Measurements from ENCODE around the gene UBN1.

The UBN1 gene

DNA sequence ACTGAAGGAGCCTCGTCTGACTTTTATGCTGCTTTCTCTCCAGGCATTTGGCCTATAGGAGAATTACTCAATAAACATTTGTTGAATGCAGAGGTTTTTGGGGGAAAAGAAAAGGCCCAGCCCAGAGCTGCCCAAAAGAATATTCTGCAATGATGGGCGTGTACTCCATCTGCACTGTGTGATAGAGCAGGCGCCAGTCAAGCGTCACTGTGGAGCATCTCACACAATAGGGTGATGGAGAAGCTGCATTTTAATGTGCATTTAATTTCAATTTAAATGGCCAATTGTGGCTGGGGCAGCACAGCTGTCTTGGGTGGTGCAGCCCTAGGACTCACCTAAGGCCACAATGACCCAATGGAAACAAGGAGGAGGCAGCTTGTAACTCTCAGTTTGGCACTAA is 20.8 kb upstream of the UBN1 start:
- no peak for DNase-seq

DNA sequence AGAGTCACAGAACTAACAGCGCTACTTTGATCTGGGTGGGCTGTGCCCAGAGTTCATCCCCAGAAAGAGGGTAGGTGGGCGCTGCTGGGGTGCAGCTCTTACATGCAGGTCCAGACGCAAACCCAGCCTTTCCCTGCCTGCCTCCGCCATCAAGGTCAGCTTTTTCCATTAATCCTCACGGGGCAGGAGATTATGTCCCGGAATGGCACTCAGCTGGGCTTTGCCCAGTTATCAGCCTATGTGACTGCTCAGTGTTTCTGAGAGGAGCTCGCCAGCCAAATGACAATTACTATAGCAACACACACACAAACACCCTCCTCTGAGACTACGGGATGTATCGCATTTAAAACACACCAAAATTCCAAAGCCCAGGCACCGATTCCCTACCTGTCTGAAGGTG is 20.3 kb upstream of the UBN1 start:
- no peak for DNase-seq

DNA sequence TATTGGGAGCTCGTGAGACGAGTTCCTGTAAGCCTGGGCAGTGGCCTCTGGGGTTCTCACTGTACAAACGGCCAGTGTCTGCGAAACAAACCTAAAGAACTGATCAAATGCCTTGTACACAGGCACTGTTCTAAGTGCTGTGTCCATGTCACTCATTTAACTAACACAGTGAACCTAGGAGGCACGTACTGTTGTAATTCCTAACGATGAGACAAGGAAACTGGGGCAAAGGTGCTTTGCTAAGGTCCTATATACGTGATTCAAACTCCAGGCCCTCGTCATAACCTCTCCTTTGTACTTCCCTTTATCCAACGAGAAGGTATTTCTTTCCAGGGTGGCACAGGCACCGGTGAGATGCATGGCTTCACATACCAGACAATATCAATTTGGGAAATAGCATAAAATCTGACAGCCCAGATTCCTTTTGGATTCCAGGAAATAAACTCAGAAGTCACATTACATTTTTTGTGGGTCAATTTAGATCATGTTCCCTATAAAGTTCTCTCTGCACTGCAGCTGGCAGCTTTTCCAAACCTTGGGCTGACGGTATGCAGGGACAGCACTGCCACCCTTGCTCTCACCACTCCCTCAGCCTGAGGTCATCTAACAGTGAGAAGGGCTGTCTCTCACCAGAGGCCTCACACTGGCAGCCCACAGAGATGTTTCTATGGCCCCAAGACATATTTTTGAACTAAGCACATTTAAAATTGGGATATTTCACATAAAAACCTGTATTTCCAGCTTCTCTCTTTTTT is 18.5 kb upstream of the UBN1 start:
- no peak for DNase-seq

DNA sequence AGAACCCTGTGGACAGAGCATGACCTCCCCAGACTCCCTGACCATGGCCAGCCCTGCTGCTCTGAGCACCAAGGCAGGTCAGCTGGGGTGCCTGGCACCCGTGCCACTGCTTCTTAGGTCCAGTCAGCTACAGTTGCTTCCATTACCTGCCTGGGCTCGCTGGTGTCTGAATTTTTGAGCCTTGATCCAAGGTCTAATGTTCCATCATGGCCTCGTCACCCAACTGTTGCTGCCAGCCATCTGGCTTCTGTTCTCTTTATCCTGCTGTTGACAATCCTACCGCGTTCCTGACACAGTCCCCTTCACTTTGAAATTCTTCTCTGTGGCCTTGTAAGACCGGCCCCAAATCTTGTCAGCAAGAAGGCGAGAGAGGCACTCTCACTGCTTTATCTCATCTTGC is 16.9 kb upstream of the UBN1 start:
- no peak for DNase-seq

DNA sequence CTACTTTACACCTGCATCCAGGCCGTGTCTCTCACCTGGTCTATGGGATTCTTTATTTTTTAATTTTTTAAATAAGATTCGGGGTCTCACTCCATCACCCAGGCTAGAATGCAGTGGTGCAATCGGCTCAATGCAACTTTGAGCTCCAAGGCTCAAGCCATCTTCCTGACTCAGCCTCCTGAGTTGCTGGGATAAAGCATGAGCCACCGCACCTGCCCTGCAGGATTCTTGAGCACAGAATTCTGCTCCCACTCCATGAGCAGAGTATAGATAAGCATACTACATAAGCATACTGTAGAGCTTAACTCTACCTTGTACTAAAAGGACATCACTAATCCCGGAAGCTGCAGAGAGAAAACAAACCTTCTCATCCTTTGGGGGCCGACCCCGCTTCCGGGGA is 15.7 kb upstream of the UBN1 start:
- no peak for DNase-seq

DNA sequence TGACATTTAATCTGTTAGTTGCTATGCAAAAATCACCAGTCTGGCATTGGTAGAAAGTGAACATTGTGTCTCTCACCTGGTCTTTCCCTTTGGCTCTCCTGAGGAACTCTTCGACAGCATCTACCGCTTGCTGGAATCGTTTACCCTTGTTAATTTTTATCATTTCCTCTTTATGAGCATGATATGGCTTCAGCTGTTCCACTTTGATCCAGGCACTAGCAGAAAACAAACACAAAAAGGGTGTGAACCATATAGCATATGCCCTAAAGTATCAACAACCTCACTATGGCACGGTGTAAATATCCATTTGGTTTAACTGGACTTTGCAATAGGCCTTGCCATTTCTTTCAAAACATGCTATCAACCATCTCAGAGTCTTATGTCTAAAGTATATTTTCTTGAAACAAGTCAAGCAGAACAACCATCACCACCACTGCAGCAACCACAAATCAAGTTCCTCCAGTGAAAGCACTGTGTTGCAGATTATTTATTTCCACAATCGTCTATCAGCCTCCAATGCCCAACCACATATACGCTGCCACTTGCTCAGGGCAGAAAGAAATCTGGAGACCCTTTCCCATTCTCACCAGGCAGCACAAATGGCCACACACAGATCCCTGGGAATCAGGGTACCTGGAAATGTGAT is 14.5 kb upstream of the UBN1 start:
- no peak for DNase-seq

DNA sequence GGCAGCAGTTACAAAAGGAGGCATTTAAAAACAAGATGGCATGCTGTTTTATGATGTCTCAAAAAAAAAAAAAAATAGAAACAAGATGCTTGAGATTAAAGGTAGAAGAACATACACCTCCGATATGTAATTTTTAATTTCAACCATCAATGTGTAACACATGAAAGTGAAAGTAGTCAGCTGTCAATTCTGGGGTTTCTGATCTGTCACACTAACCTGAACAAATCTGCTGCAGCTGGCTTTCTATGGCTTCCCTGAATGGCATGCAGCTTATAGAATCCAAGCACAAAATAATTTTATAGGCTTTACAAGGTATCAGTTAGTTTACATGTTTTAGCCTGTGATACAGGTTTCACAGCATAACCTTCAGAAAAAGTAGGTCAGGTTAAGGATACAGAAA is 13.7 kb upstream of the UBN1 start:
- no peak for DNase-seq

DNA sequence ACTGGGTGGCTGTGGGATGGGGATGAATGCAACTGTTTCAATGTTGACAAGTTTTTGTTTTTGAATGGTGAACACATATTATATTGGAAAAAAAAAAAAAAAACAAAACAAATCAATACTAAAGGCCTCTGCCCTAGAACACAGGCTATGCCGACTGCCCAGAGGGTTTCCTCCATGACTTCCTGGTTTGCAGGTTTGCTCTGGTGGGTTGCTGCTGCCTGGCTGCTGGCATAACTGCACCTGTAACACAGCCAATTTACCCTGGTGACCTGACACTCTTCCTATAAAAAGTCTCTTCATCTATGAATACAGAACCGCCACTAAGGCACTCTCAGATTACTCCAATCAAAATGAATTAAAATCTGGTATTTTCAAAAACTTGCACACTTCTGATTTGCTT is 10.6 kb upstream of the UBN1 start:
- DNase-seq, result no peak

DNA sequence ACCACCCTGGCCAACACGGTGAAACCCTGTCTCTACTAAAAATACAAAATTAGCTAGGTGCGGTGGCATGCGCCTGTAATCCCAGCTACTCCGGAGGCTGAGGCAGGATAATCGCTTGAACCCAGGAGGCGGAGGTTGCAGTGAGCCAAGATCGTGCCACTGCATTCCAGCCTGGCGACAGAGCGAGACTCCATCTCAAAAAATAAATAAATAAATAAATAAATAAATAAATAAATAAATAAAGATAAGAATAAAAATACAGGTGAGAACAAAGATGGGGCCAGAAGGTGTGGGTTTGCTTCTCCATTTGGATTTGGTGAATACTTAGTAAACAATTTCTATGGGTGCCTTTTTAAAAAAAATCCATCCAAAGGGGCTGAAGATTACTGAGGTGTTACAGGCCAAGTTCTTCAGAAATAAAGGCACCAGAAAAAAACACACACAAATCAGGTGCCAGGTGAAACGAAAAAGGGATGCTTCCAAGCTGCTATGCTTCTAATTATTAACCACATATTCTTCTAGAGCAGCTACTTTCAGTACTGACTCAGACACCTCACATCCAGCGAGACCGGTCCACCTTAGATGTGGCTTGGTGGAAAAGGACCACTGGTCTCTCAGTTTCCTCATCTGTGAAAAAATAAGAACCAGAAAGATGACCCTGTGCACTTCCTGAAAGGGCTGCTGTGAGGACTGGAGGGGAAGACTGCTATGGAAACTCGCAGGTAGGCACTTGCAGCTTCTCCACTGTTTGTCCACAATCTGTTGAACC is 9.4 kb upstream of the UBN1 start:
- DNase-seq, result peak; percentile 3

DNA sequence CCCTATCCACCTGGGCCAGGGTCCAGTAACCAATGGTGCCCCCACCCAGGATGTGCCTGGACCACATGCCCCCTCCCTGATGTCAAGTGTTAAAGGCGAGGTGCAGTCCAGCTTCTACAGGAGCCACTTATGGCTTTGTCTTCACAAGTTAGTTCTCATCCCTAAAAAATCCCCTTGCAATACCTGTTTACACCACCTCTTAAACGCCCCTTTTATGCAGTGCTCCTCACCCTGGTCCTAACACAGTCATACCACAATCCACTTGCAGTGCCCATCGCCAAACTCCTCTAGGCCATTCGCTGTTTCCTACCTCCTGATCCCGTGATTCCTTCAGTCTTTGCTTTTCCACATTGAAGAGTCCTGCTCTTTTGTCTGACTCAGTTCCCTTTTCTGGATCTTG is 7.3 kb upstream of the UBN1 start:
- peak; percentile 4 for DNase-seq

DNA sequence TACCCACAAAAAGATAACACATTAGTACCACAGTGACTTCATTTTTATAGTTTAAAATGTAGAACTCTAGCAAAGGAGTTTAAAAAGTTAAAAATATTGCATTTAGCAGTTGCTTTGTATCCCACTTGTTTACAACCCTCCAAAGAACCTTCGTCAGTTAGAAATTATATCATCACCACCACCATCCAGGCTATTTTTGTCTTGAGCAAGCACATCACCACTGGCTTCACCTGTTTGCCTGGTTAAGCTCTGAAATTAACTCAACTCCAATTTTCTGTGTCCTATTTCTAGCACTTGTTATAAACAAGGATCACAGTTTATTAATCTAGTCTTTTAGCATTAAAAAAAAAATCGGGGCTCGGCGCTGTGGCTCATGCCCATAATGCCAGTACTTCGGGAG is 6.3 kb upstream of the UBN1 start:
- no peak for DNase-seq

DNA sequence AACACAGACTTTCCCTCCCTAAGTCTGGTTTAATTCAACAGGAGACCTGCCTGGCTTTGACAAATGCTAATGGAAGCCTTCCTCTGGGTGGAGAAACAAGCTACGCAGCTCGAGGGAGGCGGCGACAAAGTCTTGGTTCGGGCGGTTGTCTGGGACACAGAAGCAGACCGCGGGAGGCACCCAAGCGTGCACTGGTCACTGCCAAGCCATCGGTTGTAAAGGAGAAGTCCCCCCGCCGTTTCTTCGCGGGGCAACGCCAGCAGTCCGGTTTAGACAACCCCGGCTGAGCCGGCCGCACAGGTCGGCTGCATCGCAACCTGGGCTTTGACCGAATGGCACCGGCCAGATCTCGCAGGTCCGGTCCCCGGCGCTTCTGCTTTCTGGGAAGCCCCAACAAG is 779 bp upstream of the UBN1 start:
- no peak for DNase-seq

DNA sequence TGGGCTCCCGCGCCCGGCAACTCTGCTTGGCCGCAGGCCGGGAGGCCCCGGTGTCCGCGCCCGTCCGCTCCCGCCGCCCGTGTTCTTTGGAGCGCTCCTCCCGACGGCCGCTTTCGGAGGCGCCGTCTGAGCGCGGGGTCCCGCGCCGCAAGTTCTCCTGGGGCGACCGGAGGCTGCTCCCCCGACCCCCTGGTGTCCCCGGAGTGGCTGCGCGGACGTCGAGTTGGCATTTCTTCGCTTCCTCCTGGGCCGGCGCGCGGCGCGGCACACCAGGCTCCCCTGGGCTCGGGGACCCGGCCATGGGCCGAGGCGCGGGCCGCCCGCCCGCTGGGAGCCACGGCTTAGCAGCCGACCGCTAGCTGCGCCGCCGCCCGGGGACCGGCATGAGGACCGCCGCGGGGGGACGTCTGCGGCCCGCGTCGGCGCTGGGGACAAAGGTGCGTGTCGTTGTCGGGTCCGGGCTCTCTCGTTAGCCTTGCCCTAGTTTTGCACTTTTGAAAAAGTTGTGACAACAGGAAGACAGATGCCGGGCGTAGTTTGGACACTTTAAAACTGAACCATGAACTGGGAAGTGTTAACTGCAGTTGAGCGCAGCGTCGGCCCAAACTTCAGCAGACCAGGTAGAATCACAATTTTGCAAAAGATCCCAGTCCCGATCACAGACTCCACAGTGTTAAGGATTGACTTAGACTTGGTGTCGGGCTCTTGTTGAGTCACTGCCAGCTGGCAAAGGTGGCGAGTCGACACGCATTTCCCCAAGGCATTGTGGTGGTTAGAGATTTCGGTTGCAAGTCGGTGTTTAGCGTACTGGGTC is 700 bp downstream of the UBN1 start:
- no peak for DNase-seq

DNA sequence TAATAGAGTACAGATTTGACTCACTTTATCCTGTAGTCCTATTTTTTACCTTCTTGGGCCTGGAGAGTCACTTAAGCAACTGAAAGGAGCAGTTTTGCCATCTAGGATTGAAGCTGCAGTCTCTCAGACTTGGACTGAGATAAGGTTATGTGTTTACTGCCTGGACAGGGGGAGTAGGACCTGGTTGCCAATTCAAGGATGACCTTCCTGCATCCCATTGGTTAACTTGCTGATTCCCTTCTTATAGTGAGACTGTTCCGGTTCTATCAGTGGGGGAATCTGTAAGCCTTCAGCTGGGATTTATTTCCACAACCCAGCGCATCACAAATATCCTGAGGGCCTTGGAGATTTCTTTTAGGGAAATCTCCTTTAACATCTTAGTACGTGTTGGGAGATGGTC is 2.9 kb downstream of the UBN1 start:
- DNase-seq, result no peak

DNA sequence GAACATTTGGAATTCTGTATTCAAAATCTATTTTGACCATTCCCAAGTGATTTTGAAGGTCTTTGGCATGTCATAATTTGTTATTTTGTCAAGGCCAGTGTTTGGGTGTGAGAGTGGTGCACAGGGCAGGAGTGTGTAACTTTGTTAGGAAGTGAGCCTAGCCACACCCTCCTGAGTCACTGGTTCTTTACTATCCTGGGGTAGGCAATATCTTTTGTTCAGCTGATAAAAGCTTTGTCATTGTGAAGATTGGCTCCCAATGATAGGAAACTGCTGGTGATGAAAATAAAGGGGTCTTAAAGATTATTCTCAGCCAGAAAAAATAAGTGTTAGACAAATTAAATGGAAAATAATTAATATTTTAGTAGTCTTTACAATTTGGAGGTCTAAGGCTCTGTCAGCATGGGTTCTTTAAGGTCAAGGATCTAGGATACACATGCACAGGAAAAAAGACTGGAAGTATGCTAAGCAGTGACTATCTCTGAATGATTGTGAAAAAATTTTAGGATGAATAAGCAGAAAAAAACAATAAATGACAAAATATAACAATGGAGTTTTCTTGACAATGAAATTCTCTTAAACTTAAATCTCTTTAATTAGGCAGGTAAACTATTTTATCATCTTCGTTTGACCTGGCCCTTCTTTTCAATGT is 5.1 kb downstream of the UBN1 start:
- DNase-seq, result no peak

DNA sequence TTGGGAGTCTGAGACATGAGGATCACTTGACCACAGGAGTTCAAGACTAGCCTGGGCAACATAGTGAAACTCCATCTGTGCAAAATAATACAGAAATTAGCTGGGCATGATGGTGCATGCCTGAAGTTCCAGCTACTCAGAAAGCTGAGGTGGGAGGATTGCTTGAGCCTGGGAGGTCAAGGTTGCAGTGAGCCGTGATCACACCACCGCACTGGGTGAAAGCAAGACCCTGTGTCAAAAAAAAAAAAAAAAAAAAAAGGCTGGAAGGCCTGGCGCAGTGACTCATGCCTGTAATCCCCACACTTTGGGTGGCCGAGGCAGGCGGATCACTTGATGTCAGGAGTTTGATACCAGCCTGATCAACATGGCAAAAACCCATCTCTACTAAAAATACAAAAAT is 8.1 kb downstream of the UBN1 start:
- DNase-seq, result no peak

DNA sequence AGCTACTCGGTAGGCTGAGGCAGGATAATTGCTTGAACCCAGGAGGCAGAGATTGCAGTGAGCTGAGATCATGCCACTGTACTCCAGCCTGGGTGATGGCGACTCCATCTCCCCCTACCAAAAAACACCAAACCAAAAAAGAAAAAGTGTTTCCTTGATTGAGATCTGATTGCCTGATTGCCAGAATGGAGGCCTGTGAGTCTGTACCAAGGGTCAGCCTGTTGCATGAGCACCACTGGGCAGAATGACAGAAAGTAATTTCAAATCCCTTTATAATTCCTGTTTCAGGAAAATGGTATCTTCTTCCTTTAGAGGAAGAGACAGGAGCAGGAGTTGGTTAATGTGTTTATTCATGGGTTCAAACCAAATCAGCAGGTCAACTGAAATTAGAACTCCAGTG is 8.5 kb downstream of the UBN1 start:
- DNase-seq, result no peak

DNA sequence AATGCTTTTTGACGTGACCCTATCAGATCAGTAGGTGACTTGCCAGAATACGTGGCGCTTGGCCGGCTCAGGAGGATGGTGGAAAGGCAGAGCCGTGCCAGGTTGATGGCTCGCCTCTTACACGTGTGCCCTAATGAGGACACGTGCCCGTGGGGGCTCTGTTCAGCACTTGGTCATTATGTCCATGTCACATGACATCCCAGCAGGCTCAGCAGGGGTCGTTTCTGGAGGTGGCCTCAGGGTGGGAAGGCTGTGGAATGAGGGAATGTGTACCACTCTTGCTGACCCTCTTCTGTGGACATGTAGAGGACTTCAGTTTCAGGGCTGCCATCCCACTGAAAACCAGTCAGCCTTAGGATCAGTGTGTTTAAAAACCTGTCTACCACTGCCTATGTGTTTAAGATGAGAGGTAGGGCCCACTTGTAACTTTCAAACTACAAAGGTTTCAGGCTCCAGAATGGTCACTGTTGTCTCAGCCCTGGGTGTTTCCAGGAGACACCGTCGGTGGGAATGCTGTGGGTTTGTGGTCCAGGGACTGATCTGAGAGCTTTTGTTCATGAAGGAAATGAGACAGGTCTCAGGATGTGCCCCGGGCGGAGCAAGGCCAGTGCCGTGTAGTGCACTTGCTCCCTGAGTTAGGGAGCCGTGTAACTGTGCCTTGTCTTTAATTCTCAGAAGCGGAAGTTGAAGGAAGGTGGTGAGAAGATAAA is 12.1 kb downstream of the UBN1 start:
- DNase-seq, result no peak

DNA sequence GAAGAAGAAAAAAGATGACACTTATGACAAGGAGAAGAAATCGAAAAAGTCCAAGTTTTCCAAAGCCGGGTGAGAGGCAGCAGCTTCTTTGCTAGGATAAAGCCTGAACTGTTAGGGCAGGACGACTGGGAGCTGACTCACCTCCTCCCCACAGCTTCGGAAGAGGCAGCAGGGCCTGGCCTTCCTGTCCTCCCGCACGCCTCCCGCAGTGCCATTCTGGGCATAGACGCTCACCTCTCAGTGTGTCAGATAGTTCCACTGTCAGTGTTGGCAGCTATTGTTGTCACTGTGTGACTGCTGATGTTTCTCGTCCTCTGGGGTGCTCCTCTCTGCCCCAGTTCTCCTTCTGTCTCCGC is 12.6 kb downstream of the UBN1 start:
- no peak for DNase-seq

DNA sequence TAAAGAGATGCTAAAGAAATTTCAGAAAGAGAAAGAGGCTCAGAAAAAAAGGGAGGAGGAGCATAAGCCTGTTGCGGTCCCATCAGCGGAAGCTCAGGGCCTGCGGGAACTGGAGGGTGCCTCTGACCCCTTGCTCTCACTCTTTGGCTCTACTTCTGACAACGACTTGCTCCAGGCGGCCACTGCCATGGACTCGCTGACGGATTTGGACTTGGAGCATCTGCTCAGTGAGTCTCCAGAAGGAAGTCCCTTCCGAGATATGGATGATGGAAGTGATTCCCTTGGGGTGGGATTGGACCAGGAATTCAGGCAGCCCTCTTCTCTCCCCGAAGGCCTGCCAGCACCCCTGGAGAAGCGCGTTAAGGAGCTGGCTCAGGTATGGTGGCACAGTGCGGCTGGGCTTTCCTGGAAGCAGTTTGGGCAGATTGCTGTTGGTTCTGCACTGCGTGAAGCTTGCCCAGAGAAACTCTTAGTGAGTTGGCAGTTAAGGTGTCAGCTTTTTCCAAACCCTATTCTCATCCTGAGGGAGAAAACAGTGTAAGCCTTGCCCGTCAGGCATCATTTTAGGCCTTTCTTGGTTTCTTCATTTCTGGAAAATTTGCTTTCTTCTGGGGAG is 13.6 kb downstream of the UBN1 start:
- DNase-seq, result no peak

DNA sequence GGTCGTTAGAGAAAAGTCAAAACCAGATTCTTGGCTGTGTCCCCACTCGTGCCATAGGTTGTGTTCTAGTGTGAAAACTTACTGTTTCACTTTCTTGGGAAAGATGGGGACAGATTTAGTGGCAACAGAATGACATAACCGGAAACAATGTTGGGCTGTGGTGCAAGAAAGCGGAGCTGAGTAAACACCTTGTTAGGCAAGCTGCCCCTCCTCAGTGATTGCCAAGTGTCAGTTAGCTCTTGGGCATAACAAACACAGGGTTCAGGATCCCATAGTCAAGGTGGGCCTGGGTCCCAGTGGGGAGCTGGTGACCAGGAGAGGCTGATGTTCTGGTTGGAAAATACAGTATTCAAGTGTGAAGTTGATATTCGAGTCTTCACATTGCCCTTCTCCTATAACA is 15.4 kb downstream of the UBN1 start:
- DNase-seq, result no peak

DNA sequence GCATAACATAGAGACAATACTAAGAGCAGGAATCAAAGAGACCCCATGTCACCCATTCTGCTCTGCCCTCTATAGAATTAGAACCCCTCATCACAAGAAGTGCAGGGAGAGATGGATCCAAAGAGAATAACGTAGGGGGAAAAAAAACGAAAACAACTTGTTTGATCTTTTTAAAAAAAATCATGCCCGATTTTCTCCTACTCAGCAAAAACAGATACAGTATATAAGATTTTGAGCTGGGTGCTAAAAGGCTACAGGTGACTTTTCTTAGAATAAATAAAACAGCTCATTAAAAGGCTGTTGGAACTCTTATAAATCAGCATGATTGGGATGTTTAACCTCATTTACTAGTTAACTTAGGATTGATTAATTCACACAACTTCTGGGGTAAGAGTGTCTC is 17.4 kb downstream of the UBN1 start:
- no peak for DNase-seq

Data from activated T-cell treated with anti-CD3 and anti-CD28 coated beads, Interleukin-2, amount 50 U/mL, for 1 hour (primary cell).